Thymus (tissue), 11 donors: ENCODE measurements around the gene C4A. TPM values are rescaled to one million over a fixed set of nuclear protein-coding genes. Genes with fewer than 3 reads are reported as not detected.
"Not testable (repeated sequence)": the region's sequence is repeated elsewhere in the genome, so short reads cannot be mapped to it uniquely, and the experiment has no call there.

Source experiments
- DNase-seq, 9 donors: peaks; one replicate each; pipeline ENCODE4 v3.0.0-alpha.2; 2013; ENCODE audit warnings: low spot score in 9 of 9, low read depth in 6 of 9, missing footprints in 1 of 9
- H3K27ac ChIP-seq, 2 donors: one replicate each; pipeline ENCODE4 v1.5.1; 2013; ENCODE audit warnings: control low read depth in 1 of 2, low read depth in 1 of 2, low read length in 1 of 2, mild to moderate bottlenecking in 1 of 2, moderate library complexity in 1 of 2
- H3K27me3 ChIP-seq, 2 donors: one replicate each; pipeline ENCODE4 v1.5.1; 2013; ENCODE audit warnings: low read length in 1 of 2; ENCODE audit not compliant: control insufficient read depth in 2 of 2, insufficient read depth in 1 of 2
- H3K36me3 ChIP-seq, 2 donors: one replicate each; pipeline ENCODE4 v1.5.1; 2013; ENCODE audit warnings: low read length in 1 of 2, mild to moderate bottlenecking in 1 of 2, moderate library complexity in 1 of 2; ENCODE audit not compliant: control insufficient read depth in 2 of 2, insufficient read depth in 2 of 2
- H3K4me1 ChIP-seq, 2 donors: one replicate each; pipeline ENCODE4 v1.5.1; 2013; ENCODE audit warnings: low read length in 2 of 2; ENCODE audit not compliant: control insufficient read depth in 2 of 2, insufficient read depth in 2 of 2
- H3K4me3 ChIP-seq, 2 donors: one replicate each; pipeline ENCODE4 v1.5.1; 2013; ENCODE audit warnings: low read length in 2 of 2, control low read depth in 1 of 2, mild to moderate bottlenecking in 1 of 2
- H3K9me3 ChIP-seq, 2 donors: one replicate each; pipeline ENCODE4 v1.5.1; 2013; ENCODE audit warnings: low read length in 1 of 2, mild to moderate bottlenecking in 1 of 2; ENCODE audit not compliant: control insufficient read depth in 2 of 2, insufficient read depth in 1 of 2
- WGBS: extraction: QIAGEN DNeasy Blood & Tissue Kit; methylation state at CpG from one replicate; pipeline ENCODE4 v1.1.7; 2013; 5-methylcytosine and 5-hydroxymethylcytosine counted together
- polyA plus RNA-seq: library from polyadenylated mRNA; stranded (reverse); fragments of 200-250 nt; gene quantifications from one replicate; pipeline ENCODE4 v1.2.3, GENCODE V29; 2013
- total RNA-seq: library from RNA; stranded (reverse); fragments of 120-200 nt; gene quantifications from one replicate; pipeline ENCODE4 v1.2.4, GENCODE V29; 2013
- donor health status: healthy.

Gene C4A
- total and polyA plus RNA-seq, 2 donors = 43.2 to 206 TPM

DNA sequence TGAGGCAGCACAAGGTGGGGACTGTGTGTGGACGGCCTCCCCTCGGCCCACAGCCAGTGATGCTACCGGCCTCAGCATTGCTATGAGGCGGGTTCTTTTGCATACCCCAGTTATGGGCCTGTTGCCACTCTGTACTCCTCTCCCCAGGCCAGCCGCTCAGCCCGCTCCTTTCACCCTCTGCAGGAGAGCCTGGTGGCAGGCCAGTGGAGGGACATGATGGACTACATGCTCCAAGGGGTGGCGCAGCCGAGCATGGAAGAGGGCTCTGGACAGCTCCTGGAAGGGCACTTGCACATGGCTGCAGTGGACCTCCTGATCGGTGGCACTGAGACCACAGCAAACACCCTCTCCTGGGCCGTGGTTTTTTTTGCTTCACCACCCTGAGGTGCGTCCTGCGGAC lies 25.2 kb downstream of the C4A start:
- not testable (repeated sequence) for H3K4me1 ChIP-seq, H3K27me3 ChIP-seq, H3K36me3 ChIP-seq, H3K4me3 ChIP-seq, H3K9me3 ChIP-seq, H3K27ac ChIP-seq, DNase-seq
- WGBS = 91% methylated on average over 12 of the region's 12 CpGs

DNA sequence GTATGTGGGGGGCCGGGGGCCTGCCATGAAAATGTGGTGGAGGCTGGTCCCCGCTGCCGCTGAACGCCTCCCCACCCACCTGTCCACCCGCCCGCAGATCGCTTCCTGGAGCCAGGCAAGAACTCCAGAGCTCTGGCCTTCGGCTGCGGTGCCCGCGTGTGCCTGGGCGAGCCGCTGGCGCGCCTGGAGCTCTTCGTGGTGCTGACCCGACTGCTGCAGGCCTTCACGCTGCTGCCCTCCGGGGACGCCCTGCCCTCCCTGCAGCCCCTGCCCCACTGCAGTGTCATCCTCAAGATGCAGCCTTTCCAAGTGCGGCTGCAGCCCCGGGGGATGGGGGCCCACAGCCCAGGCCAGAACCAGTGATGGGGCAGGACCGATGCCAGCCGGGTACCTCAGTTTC lies 26.2 kb downstream of the C4A start:
- H3K4me1 ChIP-seq, H3K4me3 ChIP-seq, H3K27me3 ChIP-seq, H3K27ac ChIP-seq, H3K9me3 ChIP-seq, H3K36me3 ChIP-seq, DNase-seq: not testable (repeated sequence)
- no CpG with 5 or more reads among the region's 24 CpGs for WGBS

DNA sequence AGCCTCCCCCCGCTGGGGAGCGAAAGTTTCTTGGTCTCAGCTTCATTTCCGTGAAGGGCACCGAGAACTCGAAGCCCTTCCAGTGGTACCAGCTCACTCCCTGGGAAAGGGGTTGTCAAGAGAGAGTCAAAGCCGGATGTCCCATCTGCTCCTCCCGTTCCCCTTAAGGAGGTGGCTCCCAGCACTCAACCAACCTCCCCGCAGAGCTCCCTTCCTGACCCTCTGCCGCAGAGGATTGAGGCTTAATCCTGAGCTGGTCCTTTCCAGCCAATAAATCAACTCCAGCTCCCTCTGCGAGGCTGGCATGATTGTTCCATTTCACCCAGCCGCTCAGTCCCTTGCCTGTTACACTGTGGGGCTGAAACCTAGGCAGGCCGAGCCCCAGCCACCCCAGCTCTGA lies 26.8 kb downstream of the C4A start:
- H3K36me3 ChIP-seq, H3K27ac ChIP-seq, H3K9me3 ChIP-seq, H3K27me3 ChIP-seq, H3K4me3 ChIP-seq, DNase-seq, H3K4me1 ChIP-seq: not testable (repeated sequence)
- 60% methylated on average over 7 of the region's 12 CpGs for WGBS

DNA sequence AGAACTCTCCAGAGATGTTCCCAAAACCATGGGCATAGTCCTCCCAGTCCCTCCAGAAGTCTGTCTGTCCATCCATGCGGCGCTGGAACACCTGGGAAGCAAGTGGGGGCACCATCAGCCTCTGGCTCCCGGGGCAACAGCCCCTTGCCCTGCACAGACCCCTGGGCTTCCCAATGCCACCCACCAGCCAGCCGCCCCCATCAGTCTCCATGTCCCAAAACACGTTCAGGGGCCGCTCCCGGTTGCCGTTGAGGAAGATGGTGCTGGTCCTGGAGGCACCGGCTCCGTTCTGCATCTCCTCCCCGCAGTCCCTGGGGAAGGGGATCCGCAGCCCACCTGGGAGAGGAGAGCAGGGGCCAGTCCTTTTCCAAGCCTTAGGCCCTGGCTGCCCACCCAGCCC lies 27.7 kb downstream of the C4A start:
- H3K9me3 ChIP-seq, H3K27me3 ChIP-seq, H3K4me3 ChIP-seq, DNase-seq, H3K36me3 ChIP-seq, H3K27ac ChIP-seq, H3K4me1 ChIP-seq: not testable (repeated sequence)
- WGBS = 77% methylated on average over 5 of the region's 12 CpGs

DNA sequence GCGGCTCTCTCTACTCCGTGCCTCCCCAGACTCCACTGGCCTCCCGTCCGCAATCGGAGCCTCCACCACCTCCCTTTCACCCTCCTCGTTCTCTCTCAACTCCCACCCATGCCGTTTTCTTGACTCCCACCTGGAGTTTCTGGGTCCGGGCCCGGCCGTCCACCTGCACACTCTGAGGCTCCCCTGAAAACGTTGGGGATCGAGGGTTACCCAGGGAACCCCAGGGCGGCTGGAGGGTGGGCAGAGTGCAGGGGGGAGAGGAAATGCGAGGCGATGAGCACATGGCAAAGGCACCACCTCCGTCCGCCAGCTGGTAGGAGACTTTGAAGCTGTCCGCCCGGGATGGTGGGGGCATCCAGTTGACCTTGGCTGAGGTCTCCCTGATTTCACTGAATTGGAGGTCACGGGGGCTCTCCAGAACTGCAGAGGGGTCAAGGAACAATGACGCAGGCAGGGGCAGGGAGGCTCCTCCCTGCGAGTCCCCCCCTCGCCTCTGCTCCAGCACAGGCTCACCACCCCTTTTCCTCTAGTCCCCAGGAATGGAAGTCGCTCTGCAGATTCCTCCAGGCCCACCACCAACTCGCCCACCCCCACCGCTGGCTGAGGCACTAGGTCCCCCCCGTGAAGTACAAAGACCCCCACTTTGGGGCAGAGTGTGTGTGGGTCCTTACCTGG lies 29.1 kb downstream of the C4A start:
- 89% methylated on average over 17 of the region's 27 CpGs for WGBS
- not testable (repeated sequence) for H3K4me3 ChIP-seq, H3K9me3 ChIP-seq, H3K36me3 ChIP-seq, DNase-seq, H3K4me1 ChIP-seq, H3K27ac ChIP-seq, H3K27me3 ChIP-seq

DNA sequence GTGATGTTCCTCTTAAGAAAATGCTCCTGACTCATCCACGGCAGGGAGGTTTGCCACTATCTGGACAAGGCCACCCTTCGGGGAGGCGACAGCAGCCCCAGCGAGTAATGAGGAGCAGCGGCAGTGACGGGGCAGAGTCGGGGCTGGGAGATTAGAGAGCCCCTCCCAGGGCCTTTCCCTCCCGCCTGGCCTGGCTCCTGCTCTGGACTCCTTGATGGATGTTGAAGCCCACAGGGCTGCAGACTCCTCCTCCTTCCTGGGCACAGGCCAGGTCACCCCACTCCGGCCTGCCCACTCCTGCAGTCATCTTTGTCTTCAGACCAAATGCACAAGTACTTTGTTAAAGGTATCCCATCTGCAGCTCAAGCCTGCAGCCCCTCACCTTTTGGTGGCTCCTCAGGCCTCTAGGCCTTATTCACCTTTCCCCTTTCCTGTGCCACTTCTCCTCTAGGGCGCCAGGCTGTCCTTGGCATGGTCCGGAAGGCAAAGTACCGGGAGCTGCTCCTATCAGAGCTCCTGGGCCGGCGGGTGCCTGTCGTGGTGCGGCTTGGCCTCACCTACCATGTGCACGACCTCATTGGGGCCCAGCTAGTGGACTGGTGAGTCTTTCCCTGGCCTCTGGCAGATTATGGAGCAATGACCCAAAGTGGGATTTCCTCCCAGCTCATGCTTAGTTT lies 31.2 kb downstream of the C4A start:
- not testable (repeated sequence) for DNase-seq, H3K27ac ChIP-seq, H3K36me3 ChIP-seq, H3K4me3 ChIP-seq, H3K27me3 ChIP-seq, H3K4me1 ChIP-seq, H3K9me3 ChIP-seq
- 97% methylated on average over 16 of the region's 17 CpGs for WGBS

DNA sequence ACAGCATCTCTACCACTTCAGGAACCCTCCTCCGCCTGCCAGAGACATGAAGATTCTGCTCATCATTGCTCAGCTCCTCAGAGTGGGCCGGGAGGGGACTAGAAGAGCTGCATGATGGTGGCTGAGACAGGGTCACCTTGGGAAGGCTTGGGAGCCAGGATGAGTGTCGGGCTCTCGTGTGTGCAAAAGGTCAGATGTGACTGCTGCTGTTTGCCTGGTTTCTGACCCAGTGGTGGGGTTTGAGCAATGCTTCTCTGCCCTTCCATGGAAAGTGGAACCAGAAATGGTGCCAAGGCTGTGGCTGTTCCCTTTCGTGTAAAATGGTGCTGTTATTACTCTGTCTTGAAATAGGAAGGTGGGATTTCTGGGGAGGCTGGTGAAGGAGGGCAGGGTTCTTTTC lies 31.9 kb downstream of the C4A start:
- WGBS = no CpG with 5 or more reads among the region's 5 CpGs
- not testable (repeated sequence) for H3K4me1 ChIP-seq, H3K27ac ChIP-seq, DNase-seq, H3K4me3 ChIP-seq, H3K36me3 ChIP-seq, H3K27me3 ChIP-seq, H3K9me3 ChIP-seq

DNA sequence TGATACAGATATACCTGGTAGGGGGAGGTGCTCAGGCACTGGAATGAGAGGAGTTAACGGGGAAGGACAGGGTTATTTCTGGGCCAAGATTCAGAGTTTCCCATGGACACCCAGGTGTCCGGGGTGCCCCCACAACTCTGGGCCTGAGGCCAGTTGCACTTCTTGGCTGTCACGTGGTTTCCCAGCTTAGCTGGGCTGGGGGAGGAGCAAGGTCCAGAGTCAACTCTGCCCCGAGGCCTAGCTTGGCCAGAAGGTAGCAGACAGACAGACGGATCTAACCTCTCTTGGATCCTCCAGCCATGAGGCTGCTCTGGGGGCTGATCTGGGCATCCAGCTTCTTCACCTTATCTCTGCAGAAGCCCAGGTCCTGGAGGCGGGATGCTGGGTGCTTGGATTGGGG lies 32.7 kb downstream of the C4A start, which contains the start of gene C4B:
Gene C4B (plus strand): TSS at position 249 of the 400 bp plus-strand sequence. CDS start 51 bp downstream, at position 300.
- H3K4me1 ChIP-seq, H3K27me3 ChIP-seq: not testable (repeated sequence)

DNA sequence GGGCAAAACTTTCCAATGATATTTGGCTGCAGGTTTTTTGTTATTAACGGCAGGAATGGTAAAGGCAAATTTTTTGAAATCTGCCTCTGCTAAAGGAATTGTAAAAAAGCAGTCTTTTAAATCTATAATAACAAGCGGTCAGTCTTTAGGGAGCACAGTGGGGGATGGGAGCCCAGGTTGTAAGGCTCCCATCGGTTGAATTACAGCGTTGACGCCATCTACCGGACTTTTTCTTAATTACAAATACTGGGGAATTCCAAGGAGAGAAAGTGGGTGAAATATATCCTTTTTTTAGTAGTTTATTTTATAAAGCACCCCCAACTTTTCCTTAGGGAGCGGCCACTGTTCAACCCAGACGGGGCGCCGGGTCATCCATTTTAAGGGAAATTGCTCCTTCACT lies 40.2 kb downstream of the C4A start:
- not testable (repeated sequence) for H3K27ac ChIP-seq, H3K27me3 ChIP-seq, H3K36me3 ChIP-seq, DNase-seq, H3K4me3 ChIP-seq, H3K9me3 ChIP-seq, H3K4me1 ChIP-seq
- no CpG with 5 or more reads among the region's 10 CpGs for WGBS

More for the DNA sequence above, 32.7 kb downstream of the C4A start, which contains the start of gene C4B:
- not testable (repeated sequence) for H3K9me3 ChIP-seq, H3K27ac ChIP-seq, H3K36me3 ChIP-seq, H3K4me3 ChIP-seq, DNase-seq
- no CpG with 5 or more reads among the region's 6 CpGs for WGBS
